ENCODE results near the gene RTF2.

DNA sequence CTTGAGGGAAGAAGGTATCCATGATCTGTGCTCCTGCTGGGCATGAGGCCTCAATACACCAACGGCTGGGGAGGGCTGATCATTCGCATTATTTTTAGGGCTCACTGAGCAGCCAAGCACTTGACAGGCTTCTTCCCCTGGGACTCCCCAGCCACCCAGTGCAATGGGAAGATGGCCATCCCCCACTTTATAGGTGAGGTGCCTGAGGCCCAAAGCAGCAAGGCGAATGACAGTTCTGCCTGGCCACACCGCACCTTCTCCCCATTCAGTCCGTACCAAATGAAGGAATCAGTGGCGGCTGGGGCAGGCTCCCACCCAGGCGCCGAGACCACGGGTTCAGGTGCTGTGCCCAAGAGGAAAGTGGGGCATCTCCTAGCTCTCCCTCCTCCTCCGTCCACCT, 51.8 kb downstream of the RTF2 start:
- TF ChIP-seq, protein P1, sequence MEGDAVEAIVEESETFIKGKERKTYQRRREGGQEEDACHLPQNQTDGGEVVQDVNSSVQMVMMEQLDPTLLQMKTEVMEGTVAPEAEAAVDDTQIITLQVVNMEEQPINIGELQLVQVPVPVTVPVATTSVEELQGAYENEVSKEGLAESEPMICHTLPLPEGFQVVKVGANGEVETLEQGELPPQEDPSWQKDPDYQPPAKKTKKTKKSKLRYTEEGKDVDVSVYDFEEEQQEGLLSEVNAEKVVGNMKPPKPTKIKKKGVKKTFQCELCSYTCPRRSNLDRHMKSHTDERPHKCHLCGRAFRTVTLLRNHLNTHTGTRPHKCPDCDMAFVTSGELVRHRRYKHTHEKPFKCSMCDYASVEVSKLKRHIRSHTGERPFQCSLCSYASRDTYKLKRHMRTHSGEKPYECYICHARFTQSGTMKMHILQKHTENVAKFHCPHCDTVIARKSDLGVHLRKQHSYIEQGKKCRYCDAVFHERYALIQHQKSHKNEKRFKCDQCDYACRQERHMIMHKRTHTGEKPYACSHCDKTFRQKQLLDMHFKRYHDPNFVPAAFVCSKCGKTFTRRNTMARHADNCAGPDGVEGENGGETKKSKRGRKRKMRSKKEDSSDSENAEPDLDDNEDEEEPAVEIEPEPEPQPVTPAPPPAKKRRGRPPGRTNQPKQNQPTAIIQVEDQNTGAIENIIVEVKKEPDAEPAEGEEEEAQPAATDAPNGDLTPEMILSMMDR (IDR thresholded peaks at IDR 0.05), result no peak
- TF ChIP-seq KDM5A (IDR thresholded peaks at IDR 0.05), result no peak

Data from A549 (cell line).